Right hindlimb (tissue), 1 donor: ENCODE measurements around the gene PAWR.
"Not testable (repeated sequence)": the region's sequence is repeated elsewhere in the genome, so short reads cannot be mapped to it uniquely, and the experiment has no call there.

Experiments used
- DNase-seq: peaks from one replicate; pipeline ENCODE4 v3.0.0-alpha.2; 2018

Gene PAWR

GRCh38 chr12:79645235-79645630, 45.5 kb downstream of the PAWR start:
- DNase-seq: no peak

- DNase-seq: no peak
Measured at GRCh38 chr12:79644274-79645234, 46.2 kb downstream of the PAWR start.

GRCh38 chr12:79643821-79644220, 46.9 kb downstream of the PAWR start:
- no peak for DNase-seq

GRCh38 chr12:79638490-79638889, 52.3 kb downstream of the PAWR start:
- DNase-seq: no peak

GRCh38 chr12:79637093-79637492, 53.7 kb downstream of the PAWR start:
- no peak for DNase-seq

- no peak for DNase-seq
Measured at GRCh38 chr12:79635676-79636075, 55.1 kb downstream of the PAWR start.

GRCh38 chr12:79634957-79635471, 55.8 kb downstream of the PAWR start:
- DNase-seq: no peak

GRCh38 chr12:79629561-79629960, 61.2 kb downstream of the PAWR start:
- DNase-seq: no peak

- not testable (repeated sequence) for DNase-seq
Measured at GRCh38 chr12:79626735-79627134, 64.0 kb downstream of the PAWR start.

GRCh38 chr12:79624378-79624777, 66.4 kb downstream of the PAWR start:
- no peak for DNase-seq

GRCh38 chr12:79619872-79620562, 70.7 kb downstream of the PAWR start:
- DNase-seq: no peak

- no peak for DNase-seq
Measured at GRCh38 chr12:79618848-79619404, 71.8 kb downstream of the PAWR start.

- DNase-seq: no peak
Measured at GRCh38 chr12:79617696-79618095, 73.1 kb downstream of the PAWR start.

GRCh38 chr12:79615596-79616560, 74.9 kb downstream of the PAWR start:
- no peak for DNase-seq

- no peak for DNase-seq
Measured at GRCh38 chr12:79614730-79615129, 76.0 kb downstream of the PAWR start.

GRCh38 chr12:79601908-79602307, 88.9 kb downstream of the PAWR start:
- no peak for DNase-seq

- DNase-seq: no peak
Measured at GRCh38 chr12:79597910-79598309, 92.9 kb downstream of the PAWR start.

GRCh38 chr12:79596719-79597350, 93.9 kb downstream of the PAWR start:
- no peak for DNase-seq

- DNase-seq: no peak
Measured at GRCh38 chr12:79595273-79595672, 95.5 kb downstream of the PAWR start.

GRCh38 chr12:79592865-79593264, 97.9 kb downstream of the PAWR start:
- DNase-seq: no peak

- DNase-seq: no peak
Measured at GRCh38 chr12:79591988-79592387, 98.8 kb downstream of the PAWR start.

GRCh38 chr12:79590751-79591150, 100.0 kb downstream of the PAWR start:
- no peak for DNase-seq
